Brain microvascular endothelial cell (primary cell): ENCODE measurements around the gene CLPTM1L.

Experiments used
- DNase-seq: peaks from one replicate; pipeline ENCODE4 v3.0.0-alpha.2; 2020
- H3K27ac ChIP-seq: fragments of 250-450 bp; sonication (Bioruptor Pico); 2 replicates; pipeline ENCODE4 v1.5.1; 2020; ENCODE audit warnings: mild to moderate bottlenecking, moderate library complexity
- H3K27me3 ChIP-seq: fragments of 250-450 bp; sonication (Bioruptor Pico); replicated peaks from 2 replicates; pipeline ENCODE4 v1.5.1; 2020; ENCODE audit warnings: mild to moderate bottlenecking
- H3K36me3 ChIP-seq: fragments of 250-450 bp; sonication (Bioruptor Pico); replicated peaks from 2 replicates; pipeline ENCODE4 v1.5.1; 2020; ENCODE audit warnings: mild to moderate bottlenecking
- H3K4me3 ChIP-seq: 2 replicates; pipeline ENCODE4 v1.5.1; 2011; ENCODE audit warnings: low read depth, mild to moderate bottlenecking, control low read depth, low read length, moderate library complexity
- CTCF ChIP-seq: IDR thresholded peaks from 2 replicates; pipeline ENCODE4 v1.5.1; 2011; ENCODE audit warnings: low read depth, mild to moderate bottlenecking, moderate library complexity, low read length, control low read depth, inconsistent platforms; ENCODE audit errors: missing control alignments
- in situ Hi-C: cut with HindIII; loops from 2 replicates; pipeline ENCODE4 v1.10.0; 2017; ENCODE audit warnings: low sequenced_read_pairs, low pct_ligation_motif_present

The CLPTM1L gene

GRCh38 chr5:1311439-1312055, 33.4 kb downstream of the CLPTM1L start:
- no peak for DNase-seq
- Histone ChIP-seq H3K27me3 (no peaks in the 10 kb centered on the region), H3K27ac (no peak overlapping the region), H3K36me3 (no peaks in the 10 kb centered on the region), H3K4me3 (no peak overlapping the region)
- in situ Hi-C loops: loop anchor here (25.0 kb wide), 1 partner anchor 99 kb away; the partner anchor contains the start of gene SLC6A19
- TF ChIP-seq CTCF: no peak

GRCh38 chr5:1310118-1310517, 34.8 kb downstream of the CLPTM1L start:
- no peak overlapping the region for H3K4me3 ChIP-seq
- no peak overlapping the region for H3K27ac ChIP-seq
- no peak for TF ChIP-seq CTCF
- no peaks in the 10 kb centered on the region for H3K36me3 ChIP-seq
- DNase-seq: no peak
- in situ Hi-C loops: loop anchor here (25.0 kb wide), 1 partner anchor 98 kb away; the partner anchor contains the start of gene SLC6A19
- no peaks in the 10 kb centered on the region for H3K27me3 ChIP-seq

- in situ Hi-C loops: loop anchor here (25.0 kb wide), 1 partner anchor 92 kb away; the partner anchor contains the start of gene SLC6A19
- no peak overlapping the region for H3K4me3 ChIP-seq
- H3K27ac ChIP-seq: no peak overlapping the region
- no peak for DNase-seq
- TF ChIP-seq CTCF: no peak
- no peaks in the 10 kb centered on the region for H3K27me3 ChIP-seq
- H3K36me3 ChIP-seq: no peaks in the 10 kb centered on the region
These were observed 40.9 kb downstream of the CLPTM1L start for GRCh38 chr5:1304033-1304432.

- Histone ChIP-seq H3K36me3 (no peaks in the 10 kb centered on the region), H3K27me3 (no peaks in the 10 kb centered on the region), H3K27ac (no peak overlapping the region), H3K4me3 (no peak overlapping the region)
- no peak for DNase-seq
- no peak for TF ChIP-seq CTCF
- in situ Hi-C loops: loop anchor here (25.0 kb wide), 1 partner anchor 90 kb away; the partner anchor contains the start of gene SLC6A19
These were observed 42.6 kb downstream of the CLPTM1L start for GRCh38 chr5:1302258-1302657.

- Histone ChIP-seq H3K27me3 (peaks cover 16% of the 10 kb centered on the region), H3K4me3 (no peak overlapping the region), H3K36me3 (no peaks in the 10 kb centered on the region), H3K27ac (no peak overlapping the region)
- DNase-seq: no peak
- no peak for TF ChIP-seq CTCF
- in situ Hi-C loops: loop anchor here (25.0 kb wide), 1 partner anchor 88 kb away; the partner anchor contains the start of gene SLC6A19
These were observed 44.3 kb downstream of the CLPTM1L start for GRCh38 chr5:1300581-1301083.
